ENCODE data around the gene GKN2.

- no peak for TF ChIP-seq CTCF (IDR thresholded peaks at IDR 0.05)
- no peak for TF ChIP-seq POLR2A (IDR thresholded peaks at IDR 0.05)
Observed at GRCh38 chr2:68970566-68971265, 18.0 kb upstream of the GKN2 start.

Measured in tibial nerve (tissue), 3 donors.